Activated CD4-positive, CD25-positive, alpha-beta regulatory T cell treated with anti-CD3 and anti-CD28 coated beads, Interleukin-2, amount 50 U/mL, for 16 hours (primary cell): ENCODE measurements around the gene RORB.

Source experiments
- DNase-seq: peaks from one replicate; pipeline ENCODE4 v3.0.0-alpha.2; 2020; ENCODE audit warnings: low read depth, low spot score

RORB gene

DNA sequence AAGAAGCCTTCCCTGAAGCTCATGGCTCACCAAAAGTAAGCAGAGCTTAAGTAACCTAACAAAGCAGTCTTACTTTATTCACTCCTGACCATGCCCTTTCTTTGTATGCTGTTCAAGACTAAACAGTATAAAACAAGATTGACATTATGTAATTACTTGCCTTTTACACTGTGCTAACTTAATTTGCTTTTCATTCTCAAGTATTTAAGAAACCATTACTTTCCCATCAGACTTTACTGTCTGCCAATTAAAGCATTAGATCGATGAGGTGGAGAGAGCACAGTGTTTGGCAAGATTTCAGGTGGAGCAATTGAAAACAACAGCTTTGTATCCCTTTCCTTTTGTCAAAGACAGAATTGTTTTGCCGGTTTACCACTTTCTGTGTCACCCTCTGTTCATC is 98.2 kb downstream of the RORB start:
- DNase-seq, result no peak

DNA sequence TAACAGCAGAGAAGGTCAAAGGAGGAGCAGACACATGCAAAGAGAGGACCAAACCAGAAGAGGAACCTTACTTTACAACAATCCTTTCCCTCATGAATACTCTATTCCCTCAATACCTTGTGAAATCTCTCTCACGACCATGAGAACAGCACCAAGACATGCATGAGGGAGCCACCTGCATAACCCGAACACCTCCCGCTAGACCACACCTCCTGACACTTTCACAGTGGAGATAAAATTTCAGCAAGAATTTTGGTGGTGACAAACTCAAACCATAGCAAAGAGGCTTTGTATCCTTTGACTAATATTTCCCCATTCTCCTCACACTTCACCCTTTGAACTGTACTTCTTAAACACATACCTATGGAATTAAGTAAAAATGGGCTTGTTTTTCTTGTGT is 101.7 kb downstream of the RORB start:
- no peak for DNase-seq

DNA sequence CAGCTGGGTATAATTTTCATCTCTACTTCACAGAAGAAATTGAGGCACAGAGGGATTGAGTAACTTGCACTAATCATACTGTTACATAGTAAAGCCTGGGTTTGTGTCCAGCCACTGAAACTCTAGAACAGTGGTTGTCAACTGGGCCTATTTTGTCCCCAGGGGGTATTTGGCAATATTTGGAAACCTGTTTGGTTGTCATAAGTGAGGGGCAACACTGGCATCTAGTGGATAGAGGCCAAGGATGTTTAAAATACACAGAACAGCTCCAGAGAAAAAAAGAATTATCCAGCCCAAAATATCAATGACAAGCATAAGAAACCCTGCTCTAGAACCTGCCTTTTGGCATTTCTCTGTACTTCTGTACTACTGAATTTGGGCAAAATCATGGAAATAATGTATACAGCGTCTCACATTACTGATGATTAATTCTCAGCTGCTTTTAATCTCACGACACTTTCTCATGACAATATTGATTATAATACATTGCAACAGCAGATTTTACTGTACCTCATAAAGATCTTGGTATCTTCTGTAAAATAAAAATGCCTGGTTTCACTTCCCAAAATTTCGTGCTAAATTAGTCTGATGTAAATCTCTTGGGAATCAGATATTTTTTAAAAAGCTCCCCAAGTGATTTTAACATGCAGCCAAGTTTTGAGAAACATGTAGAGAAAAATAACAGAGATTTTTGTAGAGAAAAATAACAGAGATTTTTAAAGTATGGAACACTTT is 112.7 kb downstream of the RORB start:
- no peak for DNase-seq

DNA sequence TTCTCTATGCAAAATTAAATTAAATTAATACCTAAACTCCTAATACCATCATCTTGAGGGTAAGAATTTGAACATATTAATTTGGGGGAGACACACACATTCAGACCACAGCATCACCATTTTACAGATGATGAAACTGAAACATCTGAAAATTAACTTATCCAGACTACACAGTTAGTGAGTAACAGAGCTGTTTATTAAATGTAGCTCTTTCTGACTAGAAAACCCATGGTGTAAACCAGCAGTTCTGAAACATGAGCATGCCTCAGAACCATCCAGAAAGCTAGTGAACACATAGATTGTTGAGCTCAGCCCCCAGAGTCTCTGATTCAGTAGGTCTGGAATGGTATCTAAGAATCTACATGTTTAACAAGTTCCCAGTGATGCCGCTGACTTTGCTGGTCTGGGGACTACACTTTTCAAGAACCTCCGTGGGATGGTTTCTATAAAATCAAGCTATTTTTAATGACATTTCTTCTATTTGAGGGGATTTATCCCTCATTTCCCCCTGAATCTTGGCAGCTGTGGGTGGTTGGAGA is 113.5 kb downstream of the RORB start:
- DNase-seq, result no peak

DNA sequence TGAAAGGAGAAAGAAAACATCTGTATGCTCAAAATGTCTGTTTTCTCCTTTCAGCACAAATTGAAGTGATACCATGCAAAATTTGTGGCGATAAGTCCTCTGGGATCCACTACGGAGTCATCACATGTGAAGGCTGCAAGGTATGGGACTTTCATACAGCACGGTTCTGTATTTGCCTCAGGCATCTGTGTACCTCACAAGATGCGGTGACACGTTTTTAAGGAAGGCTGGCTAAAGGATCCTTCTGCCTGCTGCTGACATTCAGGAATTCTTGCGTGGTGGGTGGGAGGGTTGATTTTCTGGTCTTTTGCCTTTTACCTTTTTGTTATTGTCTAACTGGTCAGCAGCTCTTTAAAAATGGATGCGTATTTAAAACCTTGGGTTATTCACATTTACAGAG is 133.1 kb downstream of the RORB start:
- DNase-seq, result no peak

DNA sequence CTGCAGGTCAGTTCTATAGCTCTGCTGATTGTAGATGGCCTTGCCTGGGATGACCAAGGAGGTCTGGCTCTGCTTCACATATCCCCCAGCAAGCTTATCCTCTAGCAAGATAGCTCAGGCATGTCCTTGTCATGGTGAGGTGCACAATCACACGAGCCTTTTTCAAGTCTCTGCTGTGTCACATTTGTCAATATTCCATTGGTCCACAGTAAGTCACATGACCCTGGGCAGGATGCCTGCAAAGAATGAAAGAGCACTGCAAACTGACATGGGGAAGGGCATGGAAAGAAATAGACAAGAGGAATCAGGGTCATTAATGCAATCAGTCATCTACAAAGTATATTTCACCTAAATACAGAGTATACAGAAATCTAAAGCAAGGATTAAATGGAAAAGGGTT is 142.0 kb downstream of the RORB start:
- no peak for DNase-seq

DNA sequence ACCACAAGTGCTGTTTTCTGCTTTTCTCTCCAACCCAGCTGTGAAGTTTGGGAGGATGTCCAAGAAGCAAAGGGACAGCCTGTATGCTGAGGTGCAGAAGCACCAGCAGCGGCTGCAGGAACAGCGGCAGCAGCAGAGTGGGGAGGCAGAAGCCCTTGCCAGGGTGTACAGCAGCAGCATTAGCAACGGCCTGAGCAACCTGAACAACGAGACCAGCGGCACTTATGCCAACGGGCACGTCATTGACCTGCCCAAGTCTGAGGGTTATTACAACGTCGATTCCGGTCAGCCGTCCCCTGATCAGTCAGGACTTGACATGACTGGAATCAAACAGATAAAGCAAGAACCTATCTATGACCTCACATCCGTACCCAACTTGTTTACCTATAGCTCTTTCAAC is 145.2 kb downstream of the RORB start:
- no peak for DNase-seq

DNA sequence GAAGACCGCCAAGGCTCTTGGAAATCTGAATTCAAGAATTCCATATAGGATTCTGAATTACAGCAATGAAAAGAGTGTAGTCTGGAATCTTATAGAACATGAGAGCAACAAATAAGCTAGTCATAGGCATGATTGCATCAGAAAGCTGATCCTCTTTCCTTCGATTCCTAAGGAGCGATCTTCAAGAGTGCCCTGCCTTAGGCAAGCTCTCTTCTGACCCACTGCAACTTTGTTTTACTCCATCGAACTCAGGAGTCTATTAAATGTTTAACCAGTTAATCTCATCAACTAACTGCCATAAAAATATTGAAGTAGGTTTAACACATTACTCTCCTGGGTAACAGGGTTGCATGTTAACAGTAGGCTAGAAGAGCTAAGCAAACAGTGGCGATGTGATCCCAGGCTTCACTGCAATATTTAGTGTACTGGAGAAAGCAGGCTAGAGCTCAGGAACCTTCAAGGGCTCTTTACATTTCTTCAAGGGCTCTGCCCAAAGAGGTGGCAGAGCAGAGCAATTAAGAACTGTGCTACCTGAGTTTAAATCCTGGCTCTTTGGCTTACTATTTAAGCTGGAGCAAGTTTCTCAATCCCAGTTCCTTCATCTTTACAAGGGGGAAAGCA is 146.3 kb downstream of the RORB start:
- no peak for DNase-seq

DNA sequence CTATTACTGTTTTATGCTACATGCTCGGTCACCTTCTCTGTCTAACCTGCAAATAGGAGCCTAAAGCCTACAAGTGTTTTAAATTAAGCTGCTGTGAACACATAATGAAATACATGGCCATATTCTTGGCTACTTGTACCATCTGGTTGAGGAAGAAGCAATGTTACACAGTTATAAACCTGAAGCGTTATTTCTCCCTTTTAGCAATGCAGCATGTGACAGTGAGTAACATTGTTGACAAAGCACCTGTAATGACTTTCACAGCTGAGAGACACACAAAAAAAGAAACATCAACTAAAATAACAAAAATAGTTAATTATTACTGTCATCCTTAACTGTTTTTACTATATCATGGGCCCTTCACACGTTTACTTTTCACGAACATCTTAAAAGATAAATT is 146.9 kb downstream of the RORB start:
- DNase-seq, result no peak

DNA sequence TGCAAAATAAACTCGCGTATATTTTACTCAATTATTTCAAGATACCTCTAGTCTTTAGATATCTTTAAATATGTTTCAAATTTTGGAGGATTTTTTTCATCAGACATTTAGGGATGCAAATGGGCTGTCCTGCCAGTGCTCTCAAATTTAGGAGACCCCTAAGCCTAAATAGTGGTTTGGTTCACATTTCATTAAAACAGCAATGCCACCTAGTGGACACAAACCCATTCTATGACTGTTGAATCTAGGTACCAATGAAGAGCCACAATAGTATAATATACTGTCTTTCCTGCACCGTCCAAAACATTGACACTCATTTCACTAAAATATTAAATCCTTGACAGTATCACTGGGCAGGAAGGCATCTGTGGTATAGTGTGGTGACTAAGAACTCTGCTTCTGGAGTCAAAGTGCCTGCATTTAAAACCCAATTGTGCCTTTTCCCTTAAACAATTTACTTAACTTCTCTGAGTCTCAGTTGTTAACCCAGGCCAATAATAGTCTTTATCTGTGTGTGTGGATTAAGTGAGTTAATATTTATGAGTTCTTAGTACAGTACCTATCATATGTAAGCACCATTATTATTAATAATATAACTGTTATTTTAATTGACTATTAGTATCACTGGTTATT is 148.0 kb downstream of the RORB start:
- DNase-seq, result no peak

DNA sequence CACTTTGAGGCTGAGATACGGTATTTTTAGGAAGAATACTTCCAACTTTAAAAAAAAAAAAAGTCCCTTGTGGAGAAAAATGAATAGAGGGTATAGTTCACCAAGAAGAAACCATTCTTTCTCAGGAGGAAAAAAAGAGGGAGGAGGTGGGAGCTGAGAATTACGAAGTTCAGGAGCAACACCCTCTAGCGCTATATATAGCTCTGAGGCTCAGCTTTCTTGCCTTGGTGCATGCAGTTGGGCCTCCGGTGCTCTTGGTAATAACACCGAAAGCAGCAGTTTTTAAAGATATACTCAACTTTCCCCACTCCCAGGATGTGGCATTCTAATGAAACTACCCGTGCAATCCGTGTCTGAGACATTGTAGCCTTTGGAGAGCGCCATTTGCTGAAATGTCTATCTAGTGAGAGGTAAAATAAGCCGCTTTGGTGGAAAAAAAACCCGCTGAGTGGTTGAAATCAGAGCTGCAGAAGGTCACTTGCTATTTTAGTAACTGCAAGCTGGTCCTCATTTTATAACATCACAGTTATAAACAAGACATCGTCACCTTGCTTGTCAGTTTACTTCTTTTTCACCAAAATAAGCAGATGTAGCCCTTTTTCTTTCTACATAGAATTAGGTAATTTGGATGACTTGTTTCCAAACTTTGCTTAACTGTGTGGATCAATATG is 156.4 kb downstream of the RORB start:
- DNase-seq, result no peak

DNA sequence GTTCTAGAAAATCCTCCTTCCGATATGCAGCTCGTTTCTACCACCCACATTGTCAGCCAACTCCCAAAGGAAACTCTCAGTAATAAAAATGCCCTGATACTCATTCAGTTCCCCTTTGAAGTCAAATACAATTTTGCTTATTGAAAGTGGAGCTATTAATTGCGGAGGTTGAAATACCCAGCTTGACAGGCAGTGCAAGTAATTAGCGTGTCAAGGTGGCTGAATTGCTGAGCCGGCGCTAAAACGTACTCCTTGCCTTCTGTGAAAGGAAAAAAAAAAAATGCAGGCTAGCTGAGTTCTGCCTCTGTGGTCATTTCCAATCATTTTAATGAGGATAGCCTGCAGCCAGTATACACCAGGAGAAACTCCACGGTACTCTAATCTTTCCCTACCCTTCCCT is 165.5 kb downstream of the RORB start:
- no peak for DNase-seq

DNA sequence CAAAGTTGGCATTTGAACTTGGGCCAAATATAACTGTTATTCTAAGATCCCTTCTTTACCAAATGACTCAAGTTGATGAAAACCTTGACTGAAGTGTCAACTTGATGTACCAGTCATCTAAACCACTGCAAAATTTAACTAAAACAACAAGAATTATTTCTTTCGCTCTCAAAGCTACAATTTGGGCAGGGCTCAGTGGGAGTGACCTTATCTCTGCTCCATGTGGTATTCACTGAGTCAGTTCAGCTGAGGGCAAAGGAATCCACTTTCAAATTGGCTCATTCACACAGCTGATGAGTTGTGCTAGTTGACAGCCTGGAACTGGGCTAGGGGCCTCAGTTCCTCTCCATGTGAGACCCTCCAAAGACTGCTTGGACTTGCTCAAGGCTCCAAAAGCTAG is 166.3 kb downstream of the RORB start:
- DNase-seq, result no peak

DNA sequence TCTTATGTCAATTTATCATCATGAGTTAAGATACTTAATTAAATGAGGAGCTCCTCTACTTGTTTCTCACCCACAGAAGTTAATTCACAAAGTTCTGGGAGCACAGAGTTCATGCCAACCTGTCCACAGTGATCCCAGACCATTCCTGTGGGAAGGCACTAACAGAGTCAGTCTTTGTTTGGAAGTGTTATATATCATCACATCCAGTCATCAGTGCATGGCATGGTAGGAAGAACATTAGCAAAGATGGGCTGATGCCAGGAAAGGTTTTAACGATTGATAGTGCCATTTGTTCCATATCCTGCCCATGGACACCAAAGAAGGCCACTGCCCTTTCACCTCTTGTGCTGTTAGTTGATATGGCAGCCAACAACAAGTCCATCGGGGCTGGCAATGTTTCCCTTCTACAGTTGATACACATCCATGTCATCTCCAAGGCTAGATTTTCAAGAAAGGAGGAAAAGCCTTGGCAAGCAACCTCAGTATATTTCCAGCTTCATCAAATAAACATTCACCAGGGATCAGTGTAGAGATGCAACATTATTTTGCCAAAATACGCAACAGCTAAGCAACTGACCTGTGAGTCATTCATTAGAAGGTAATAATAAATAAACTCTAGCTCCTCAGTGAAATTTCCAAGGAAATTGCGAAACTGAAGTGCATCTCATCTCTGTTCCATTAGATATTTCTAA is 169.6 kb downstream of the RORB start:
- DNase-seq, result no peak

DNA sequence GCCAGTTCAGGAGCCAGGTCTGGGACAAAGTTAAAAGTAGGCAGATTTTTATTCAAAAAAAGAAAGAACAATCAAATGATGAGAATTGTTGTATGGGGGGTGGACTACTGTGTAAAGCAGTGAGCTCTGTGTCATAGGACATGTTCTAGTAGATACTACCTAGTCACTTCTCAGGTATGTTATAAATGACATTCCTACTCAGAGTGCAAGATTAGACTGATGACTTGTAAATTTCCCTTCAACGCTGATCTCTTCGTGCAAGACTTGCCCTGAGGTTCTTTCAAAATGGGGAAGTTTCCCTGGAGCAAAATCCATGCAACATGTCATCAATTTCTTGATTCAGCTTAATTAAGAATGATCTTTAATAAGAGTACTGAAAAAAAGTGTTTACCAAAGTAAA is 175.1 kb downstream of the RORB start:
- DNase-seq, result no peak

DNA sequence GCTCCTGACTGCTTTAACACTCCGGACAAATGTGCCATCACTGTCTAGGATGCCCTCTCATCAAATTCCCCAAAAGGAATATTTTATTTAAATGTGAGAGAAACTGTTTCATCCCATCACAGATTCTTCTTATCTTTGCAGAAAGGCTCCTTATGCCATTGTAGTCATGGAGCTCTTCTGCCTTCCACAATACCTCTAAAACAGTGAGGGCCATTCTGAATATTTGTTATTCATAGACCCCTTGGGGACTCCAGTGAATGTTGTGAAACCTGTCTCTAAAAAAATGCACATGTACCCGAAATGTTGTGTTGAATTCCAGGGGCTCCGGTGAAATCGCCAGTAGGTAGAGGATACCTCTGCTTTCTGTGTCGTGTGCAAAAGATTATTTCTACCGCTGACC is 176.9 kb downstream of the RORB start:
- no peak for DNase-seq

DNA sequence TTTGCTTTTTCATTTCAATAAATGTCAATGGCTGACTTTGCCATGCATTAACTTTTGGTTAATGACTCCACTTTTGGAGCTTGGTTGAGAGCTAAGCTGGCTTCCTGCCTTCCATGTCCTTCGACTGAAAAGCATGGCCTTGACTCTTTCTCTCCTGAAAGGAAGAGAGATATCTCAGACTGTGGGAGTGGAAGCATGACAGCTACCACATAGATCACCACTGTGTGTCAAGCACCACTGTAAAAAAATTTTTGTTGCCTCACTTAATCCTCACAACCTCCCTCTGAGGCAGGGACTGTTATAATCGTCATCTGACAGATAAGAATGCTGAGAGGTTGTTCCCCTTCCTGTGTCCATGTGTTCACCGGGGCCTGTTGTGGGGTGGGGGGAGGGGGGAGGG is 184.8 kb downstream of the RORB start:
- DNase-seq, result no peak

DNA sequence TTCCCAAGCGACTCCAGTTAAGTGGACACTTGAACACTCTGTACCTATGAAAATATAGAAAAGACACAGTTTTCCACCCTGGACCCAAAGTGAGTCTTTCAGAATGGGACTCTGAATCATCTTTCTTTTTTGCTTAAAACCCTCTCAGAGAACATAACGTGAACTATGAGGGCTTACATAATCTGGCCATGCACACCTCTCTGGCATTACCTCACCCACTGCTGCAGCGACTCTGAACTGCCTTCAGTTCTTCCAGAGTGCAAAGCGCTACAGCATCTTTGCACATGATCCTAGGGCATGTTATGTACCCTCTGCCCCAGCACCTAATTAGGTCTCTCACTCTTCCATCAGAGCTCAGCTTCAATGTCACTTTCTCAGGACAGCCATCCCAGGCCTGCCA is 186.2 kb downstream of the RORB start:
- no peak for DNase-seq

DNA sequence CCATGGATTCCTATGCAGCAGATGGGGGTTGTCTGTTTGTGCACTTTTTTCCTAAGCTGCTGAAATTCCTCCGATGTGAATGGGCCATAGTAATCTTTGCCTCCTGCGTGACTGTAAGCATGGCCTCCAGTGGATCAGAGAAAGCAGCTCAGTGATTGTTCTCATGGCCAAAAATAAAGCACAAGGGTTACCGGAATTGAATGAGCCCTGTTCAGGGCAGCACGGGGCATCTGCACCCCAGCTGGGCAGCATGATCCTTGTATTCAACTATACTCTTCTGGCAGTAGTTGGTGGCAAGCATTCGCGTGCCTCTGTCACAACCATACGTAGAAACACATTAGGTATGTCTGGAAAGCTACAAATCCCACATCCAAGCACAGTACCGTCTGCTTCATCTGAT is 193.9 kb downstream of the RORB start:
- DNase-seq, result no peak

DNA sequence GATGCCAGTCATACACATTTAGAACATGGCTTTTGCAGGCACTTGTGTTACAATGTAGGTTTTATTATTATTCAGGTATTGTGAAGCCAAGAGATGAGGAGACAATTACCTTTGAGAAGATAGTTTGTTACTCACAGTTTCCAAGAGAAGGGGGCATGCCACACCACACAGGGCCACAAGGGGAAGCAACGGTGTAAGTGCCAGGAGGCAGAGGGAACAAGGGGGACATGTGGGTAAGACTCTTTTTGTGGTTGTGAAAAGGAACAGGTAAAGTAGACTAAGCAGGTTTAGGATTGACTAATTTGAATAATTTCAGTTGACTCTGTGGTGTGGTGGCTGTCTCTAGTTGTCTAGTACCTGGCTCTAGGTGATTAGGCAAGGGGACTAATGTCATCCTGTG is 199.4 kb downstream of the RORB start:
- no peak for DNase-seq

DNA sequence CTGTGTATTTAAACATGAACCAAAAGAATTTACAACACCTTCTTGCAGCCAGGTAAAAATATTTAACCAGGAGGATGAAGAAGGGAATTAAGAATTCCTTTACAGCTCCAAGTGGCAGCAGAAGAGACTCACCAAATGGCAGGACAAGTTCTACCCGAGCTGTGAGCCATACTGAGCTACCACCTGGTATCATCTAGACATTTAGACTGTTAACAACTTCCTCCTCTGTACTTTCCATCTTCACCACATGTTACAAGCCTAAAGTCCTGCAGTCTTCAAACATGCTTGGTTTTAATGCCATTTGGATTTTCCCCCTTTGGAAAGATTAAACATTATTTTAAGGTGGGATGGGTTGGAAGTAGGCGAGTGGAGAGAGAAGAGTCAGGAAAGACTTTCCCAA is 200.4 kb downstream of the RORB start:
- DNase-seq, result no peak

DNA sequence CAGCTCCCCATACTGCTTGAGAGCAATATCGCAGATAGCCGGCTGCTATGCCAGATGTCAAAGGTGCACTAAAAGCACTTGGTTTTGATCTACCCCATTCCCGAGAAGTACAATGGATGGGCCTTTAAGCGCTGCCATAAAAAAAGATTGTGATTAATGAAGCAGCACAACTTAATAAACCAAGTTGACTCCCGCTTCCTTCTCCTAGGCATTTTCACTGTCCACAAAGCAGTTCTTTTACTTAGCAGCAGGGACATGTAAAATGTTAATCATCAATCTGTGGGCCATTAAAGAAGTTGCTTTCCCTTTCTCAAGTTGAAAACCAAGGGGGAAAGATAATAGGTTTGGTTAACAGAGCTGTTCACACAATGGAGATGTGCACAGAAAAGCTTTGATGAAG is 214.2 kb downstream of the RORB start:
- no peak for DNase-seq
